ENCODE measurements around the gene OR4P4. TPM values are rescaled to one million over a fixed set of nuclear protein-coding genes. Genes with fewer than 3 reads are reported as not detected.

The OR4P4 gene
- total and polyA plus RNA-seq, 2 of the 13 experiments (the other 11 are each of a cell fraction or from before 2014, with no cell fraction given), result not detected

- intact Hi-C loops (cut with micrococcal nuclease; ENCODE audit: unreplicated experiment), result no loop called here
- Histone ChIP-seq H3K9ac (ENCODE audit: insufficient read depth, low read depth, low read length) (no peak overlapping the region), H3K27ac (ENCODE audit: extremely low read length, insufficient read depth, low read length) (no peak overlapping the region), H2AFZ (ENCODE audit: low read length) (no peak overlapping the region), H3K4me2 (ENCODE audit: low read depth, low read length) (no peak overlapping the region), H3K36me3 (replicated peaks in 1 of 2; ENCODE audit: control insufficient read depth in 1 of 2, insufficient read depth in 2 of 2, low read length in 2 of 2) (no peaks in the 10 kb centered on the region), H4K20me1 (ENCODE audit: insufficient read depth, low read length) (no peaks in the 10 kb centered on the region), H3K4me3 (replicated peaks in 1 of 3; ENCODE audit: insufficient read depth in 1 of 3, low read depth in 2 of 3, low read length in 3 of 3) (no peak overlapping the region), H3K27me3 (ENCODE audit: control insufficient read depth in 1 of 2, insufficient read depth in 2 of 2, low read length in 2 of 2) (no peaks in the 10 kb centered on the region), H3K9me3 (ENCODE audit: low read length) (peaks cover 29% of the 10 kb centered on the region), H3K4me1 (ENCODE audit: insufficient read depth, low read length) (no peaks in the 10 kb centered on the region), H3K79me2 (ENCODE audit: insufficient read depth, low read length) (no peaks in the 10 kb centered on the region)
- ChIA-PET CTCF (ENCODE audit: low intra/inter-chr PET ratio, low total read pairs) (no interaction called here), POLR2A (no interaction called here)
- DNase-seq (ENCODE audit: low spot score), result no peak
- no peak for ATAC-seq
- in situ Hi-C loops (cut with HindIII; ENCODE audit: extremely low pct_ligation_motif_present, low pct_unique_long_range_greater_than_20kb), result no loop called here
- no peak for FAIRE-seq
- BruUV-seq (replicated peaks), result no TSS peak
- TF ChIP-seq MIER3 (CRISPR knock-in tag; IDR thresholded peaks at IDR 0.05; ENCODE audit: borderline replicate concordance), result no peak
- TF ChIP-seq, protein P1, sequence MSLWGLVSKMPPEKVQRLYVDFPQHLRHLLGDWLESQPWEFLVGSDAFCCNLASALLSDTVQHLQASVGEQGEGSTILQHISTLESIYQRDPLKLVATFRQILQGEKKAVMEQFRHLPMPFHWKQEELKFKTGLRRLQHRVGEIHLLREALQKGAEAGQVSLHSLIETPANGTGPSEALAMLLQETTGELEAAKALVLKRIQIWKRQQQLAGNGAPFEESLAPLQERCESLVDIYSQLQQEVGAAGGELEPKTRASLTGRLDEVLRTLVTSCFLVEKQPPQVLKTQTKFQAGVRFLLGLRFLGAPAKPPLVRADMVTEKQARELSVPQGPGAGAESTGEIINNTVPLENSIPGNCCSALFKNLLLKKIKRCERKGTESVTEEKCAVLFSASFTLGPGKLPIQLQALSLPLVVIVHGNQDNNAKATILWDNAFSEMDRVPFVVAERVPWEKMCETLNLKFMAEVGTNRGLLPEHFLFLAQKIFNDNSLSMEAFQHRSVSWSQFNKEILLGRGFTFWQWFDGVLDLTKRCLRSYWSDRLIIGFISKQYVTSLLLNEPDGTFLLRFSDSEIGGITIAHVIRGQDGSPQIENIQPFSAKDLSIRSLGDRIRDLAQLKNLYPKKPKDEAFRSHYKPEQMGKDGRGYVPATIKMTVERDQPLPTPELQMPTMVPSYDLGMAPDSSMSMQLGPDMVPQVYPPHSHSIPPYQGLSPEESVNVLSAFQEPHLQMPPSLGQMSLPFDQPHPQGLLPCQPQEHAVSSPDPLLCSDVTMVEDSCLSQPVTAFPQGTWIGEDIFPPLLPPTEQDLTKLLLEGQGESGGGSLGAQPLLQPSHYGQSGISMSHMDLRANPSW (CRISPR knock-in tag; IDR thresholded peaks at IDR 0.05; ENCODE audit: borderline replicate concordance), result no peak
- TF ChIP-seq ZFYVE20 (CRISPR knock-in tag; IDR thresholded peaks at IDR 0.05; ENCODE audit: borderline replicate concordance, low read depth), result no peak
- no peak for TF ChIP-seq FOXA1 (IDR thresholded peaks at IDR 0.05)
- TF ChIP-seq FOXA1 (CRISPR knock-in tag; IDR thresholded peaks at IDR 0.05), result no peak
- TF ChIP-seq ZSCAN29 (CRISPR knock-in tag; conservative IDR thresholded peaks at IDR 0.05), result no peak
- no peak for TF ChIP-seq ZNF839 (CRISPR knock-in tag; IDR thresholded peaks at IDR 0.05; ENCODE audit: borderline replicate concordance)
- TF ChIP-seq ZNF512 (CRISPR knock-in tag; IDR thresholded peaks at IDR 0.05), result no peak
- TF ChIP-seq, protein P2, sequence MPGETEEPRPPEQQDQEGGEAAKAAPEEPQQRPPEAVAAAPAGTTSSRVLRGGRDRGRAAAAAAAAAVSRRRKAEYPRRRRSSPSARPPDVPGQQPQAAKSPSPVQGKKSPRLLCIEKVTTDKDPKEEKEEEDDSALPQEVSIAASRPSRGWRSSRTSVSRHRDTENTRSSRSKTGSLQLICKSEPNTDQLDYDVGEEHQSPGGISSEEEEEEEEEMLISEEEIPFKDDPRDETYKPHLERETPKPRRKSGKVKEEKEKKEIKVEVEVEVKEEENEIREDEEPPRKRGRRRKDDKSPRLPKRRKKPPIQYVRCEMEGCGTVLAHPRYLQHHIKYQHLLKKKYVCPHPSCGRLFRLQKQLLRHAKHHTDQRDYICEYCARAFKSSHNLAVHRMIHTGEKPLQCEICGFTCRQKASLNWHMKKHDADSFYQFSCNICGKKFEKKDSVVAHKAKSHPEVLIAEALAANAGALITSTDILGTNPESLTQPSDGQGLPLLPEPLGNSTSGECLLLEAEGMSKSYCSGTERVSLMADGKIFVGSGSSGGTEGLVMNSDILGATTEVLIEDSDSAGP (CRISPR knock-in tag; IDR thresholded peaks at IDR 0.05; ENCODE audit: borderline replicate concordance), result no peak
- no peak for TF ChIP-seq ZNF496 (CRISPR knock-in tag; IDR thresholded peaks at IDR 0.05; ENCODE audit: insufficient replicate concordance)
- no peak for TF ChIP-seq ATF6 (CRISPR knock-in tag; conservative IDR thresholded peaks at IDR 0.05)
- TF ChIP-seq, protein P3, sequence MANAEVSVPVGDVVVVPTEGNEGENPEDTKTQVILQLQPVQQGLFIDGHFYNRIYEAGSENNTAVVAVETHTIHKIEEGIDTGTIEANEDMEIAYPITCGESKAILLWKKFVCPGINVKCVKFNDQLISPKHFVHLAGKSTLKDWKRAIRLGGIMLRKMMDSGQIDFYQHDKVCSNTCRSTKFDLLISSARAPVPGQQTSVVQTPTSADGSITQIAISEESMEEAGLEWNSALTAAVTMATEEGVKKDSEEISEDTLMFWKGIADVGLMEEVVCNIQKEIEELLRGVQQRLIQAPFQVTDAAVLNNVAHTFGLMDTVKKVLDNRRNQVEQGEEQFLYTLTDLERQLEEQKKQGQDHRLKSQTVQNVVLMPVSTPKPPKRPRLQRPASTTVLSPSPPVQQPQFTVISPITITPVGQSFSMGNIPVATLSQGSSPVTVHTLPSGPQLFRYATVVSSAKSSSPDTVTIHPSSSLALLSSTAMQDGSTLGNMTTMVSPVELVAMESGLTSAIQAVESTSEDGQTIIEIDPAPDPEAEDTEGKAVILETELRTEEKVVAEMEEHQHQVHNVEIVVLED (CRISPR knock-in tag; IDR thresholded peaks at IDR 0.05; ENCODE audit: borderline replicate concordance), result no peak
- TF ChIP-seq ZKSCAN8 (CRISPR knock-in tag; IDR thresholded peaks at IDR 0.05; ENCODE audit: borderline replicate concordance), result no peak
- TF ChIP-seq, protein P4, sequence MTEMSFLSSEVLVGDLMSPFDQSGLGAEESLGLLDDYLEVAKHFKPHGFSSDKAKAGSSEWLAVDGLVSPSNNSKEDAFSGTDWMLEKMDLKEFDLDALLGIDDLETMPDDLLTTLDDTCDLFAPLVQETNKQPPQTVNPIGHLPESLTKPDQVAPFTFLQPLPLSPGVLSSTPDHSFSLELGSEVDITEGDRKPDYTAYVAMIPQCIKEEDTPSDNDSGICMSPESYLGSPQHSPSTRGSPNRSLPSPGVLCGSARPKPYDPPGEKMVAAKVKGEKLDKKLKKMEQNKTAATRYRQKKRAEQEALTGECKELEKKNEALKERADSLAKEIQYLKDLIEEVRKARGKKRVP (CRISPR knock-in tag; IDR thresholded peaks at IDR 0.05), result no peak
These were observed 20.2 kb downstream of the OR4P4 start for GRCh38 chr11:55655096-55655495.

Data from HepG2 (cell line).